ENCODE data around the gene MFSD6L.

Gene MFSD6L

DNA sequence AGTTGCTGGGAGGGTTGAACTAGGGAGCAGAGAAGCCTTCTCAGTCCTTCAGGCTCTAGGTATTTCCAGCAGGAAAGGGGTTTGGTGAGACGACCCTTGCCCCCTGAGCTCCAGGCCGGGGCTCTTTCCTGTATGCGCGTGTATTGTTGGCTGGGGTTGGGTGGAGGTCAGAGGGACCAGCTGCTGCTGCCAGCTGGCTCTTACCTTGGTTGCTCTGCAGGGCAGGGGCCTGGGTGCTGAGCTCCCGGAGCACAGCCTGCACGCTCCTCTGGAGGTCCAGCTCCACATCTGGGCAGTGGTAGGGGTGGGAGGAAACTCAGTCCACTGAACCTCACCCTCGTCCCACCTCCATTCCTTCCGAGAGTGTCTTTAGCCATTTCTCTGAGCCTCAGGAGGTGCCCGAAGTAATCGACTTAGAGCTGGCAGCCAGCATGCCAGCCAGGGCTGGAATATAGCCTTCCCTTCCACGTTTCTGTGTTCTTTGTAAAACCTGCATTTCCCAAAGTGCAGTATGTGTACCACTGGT lies 40.3 kb upstream of the MFSD6L start:
- no peak for DNase-seq (ENCODE audit: low spot score)
- no peak for TF ChIP-seq CTCF (IDR thresholded peaks at IDR 0.05; ENCODE audit: extremely low read depth, missing control alignments)

- TF ChIP-seq CTCF (IDR thresholded peaks at IDR 0.05; ENCODE audit: extremely low read depth, missing control alignments) = no peak
These were observed 39.5 kb upstream of the MFSD6L start for GRCh38 chr17:8838551-8839095.

DNA sequence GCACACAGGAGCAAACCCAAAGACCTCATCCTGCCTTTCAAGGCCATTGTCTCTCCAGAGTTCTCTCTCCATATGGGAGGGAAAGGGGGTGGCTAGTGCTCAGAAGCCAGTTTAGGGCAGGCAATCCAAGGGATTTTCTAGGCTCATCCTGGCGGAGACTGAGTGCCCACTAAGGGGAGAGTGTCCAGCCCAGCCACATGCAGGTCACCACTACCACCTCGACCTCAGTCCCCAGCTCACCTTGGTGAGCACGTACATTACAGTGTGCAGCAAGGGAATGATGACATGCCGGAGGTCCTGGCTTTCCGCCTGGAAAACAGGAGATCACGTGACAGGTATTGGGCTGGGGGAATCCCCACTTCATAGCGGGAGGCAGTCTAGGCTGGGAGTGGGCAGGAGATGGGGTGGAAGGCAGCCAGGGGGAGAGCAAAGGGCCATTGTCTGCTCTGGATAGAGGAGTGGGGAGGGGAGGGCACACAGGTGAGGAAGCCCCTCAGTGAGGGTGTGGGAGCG lies 38.5 kb upstream of the MFSD6L start:
- no peak for DNase-seq (ENCODE audit: low spot score)
- TF ChIP-seq CTCF (IDR thresholded peaks at IDR 0.05; ENCODE audit: extremely low read depth, missing control alignments) = no peak

More at GRCh38 chr17:8838551-8839095, 39.5 kb upstream of the MFSD6L start:
- DNase-seq (ENCODE audit: low spot score) = no peak

DNA sequence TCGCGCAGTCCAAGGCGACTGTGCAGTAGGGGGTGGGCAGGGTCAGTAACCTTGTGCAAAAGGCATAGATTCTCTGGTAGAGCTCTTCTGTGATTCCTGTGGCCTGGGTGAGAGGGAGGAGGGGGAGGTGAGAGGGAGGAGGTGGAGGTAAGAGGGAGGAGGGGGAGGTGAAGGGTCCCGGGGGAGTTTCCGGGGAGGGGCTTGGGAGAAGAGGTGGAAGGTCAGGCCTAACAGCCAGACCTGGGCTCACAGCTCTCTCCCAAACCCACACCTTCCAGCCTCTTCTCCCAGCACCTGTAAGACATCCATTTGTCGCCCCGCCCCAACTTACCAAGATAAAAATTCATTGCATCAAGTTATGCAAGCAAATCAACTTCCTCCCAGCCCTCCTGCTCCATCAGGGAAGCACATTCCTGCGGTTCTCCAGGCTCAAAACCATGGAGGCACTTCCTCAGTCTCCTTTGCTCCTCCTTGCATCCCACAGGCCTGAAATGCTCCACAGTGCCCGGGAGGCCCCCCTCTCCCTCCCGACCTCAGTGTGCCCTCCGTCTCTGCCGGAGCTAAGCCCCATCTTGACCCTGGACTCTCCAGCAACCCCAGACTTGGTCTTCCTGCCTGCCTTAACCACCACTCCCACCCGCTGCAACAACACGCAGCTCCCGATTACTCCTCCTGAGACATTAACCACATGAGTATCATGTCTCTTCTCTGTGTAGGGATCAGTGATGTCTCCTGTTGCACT lies 37.8 kb upstream of the MFSD6L start:
- no peak for DNase-seq (ENCODE audit: low spot score)
- TF ChIP-seq CTCF (IDR thresholded peaks at IDR 0.05; ENCODE audit: extremely low read depth, missing control alignments) = no peak

- no peak for DNase-seq (ENCODE audit: low spot score)
- no peak for TF ChIP-seq CTCF (IDR thresholded peaks at IDR 0.05; ENCODE audit: extremely low read depth, missing control alignments)
These were observed 36.6 kb upstream of the MFSD6L start for GRCh38 chr17:8835631-8836364.

GRCh38 chr17:8835106-8835505 lies 35.9 kb upstream of the MFSD6L start:
- no peak for DNase-seq (ENCODE audit: low spot score)
- TF ChIP-seq CTCF (IDR thresholded peaks at IDR 0.05; ENCODE audit: extremely low read depth, missing control alignments) = no peak
